G401.6 (cell line): Measurements from ENCODE around the gene ZGLP1.

Source experiments
- FAIRE-seq: peaks from 2 replicates; lab custom pipeline; 2012; peaks lifted over from hg19 to GRCh38; lab: Jason Lieb, UNC

Gene ZGLP1

GRCh38 chr19:10277795-10278589, 31.6 kb downstream of the ZGLP1 start:
- no peak for FAIRE-seq

GRCh38 chr19:10274589-10274988, 35.0 kb downstream of the ZGLP1 start:
- FAIRE-seq, result no peak

GRCh38 chr19:10271543-10272086, 38.0 kb downstream of the ZGLP1 start:
- FAIRE-seq, result no peak

- FAIRE-seq, result peak; percentile 49
Observed at GRCh38 chr19:10270616-10271394, 38.8 kb downstream of the ZGLP1 start, which contains the start of gene ICAM1. ICAM1 (plus strand) TSS chr19:10271120; CDS start chr19:10271160, 40 bp downstream.

GRCh38 chr19:10270180-10270615, 39.4 kb downstream of the ZGLP1 start:
- no peak for FAIRE-seq

- FAIRE-seq, result no peak
Observed at GRCh38 chr19:10269333-10270179, 40.1 kb downstream of the ZGLP1 start.

- no peak for FAIRE-seq
Observed at GRCh38 chr19:10268071-10268470, 41.5 kb downstream of the ZGLP1 start.

GRCh38 chr19:10266706-10267105, 42.9 kb downstream of the ZGLP1 start:
- FAIRE-seq, result no peak

- FAIRE-seq, result no peak
Observed at GRCh38 chr19:10262771-10263170, 46.8 kb downstream of the ZGLP1 start.

- no peak for FAIRE-seq
Observed at GRCh38 chr19:10260141-10260584, 49.5 kb downstream of the ZGLP1 start.

- no peak for FAIRE-seq
Observed at GRCh38 chr19:10259162-10259905, 50.3 kb downstream of the ZGLP1 start.

GRCh38 chr19:10258080-10258710, 51.4 kb downstream of the ZGLP1 start:
- no peak for FAIRE-seq

- no peak for FAIRE-seq
Observed at GRCh38 chr19:10256970-10257615, 52.5 kb downstream of the ZGLP1 start.

- FAIRE-seq, result no peak
Observed at GRCh38 chr19:10256551-10256950, 53.1 kb downstream of the ZGLP1 start.

GRCh38 chr19:10255358-10255757, 54.3 kb downstream of the ZGLP1 start:
- no peak for FAIRE-seq
